Hepatocyte (in vitro differentiated cells): ENCODE data around the gene TSPEAR.

ENCODE experiments used
- EZH2 ChIP-seq: fragments of 200-600 bp; sonication (generic); IDR thresholded peaks from 2 replicates; pipeline ENCODE4 v1.6.1; 2016; ENCODE audit warnings: antibody characterized with exemption, mild to moderate bottlenecking, borderline replicate concordance
- EZH2phosphoT487 ChIP-seq: fragments of 200-600 bp; sonication (generic); IDR thresholded peaks from one replicate; pipeline ENCODE4 v1.6.1; 2018; ENCODE audit warnings: antibody characterized with exemption, mild to moderate bottlenecking, low read depth, moderate library complexity; ENCODE audit not compliant: unreplicated experiment, severe bottlenecking
- TF ChIP-seq, protein P1 (sequence below): fragments of 200-600 bp; sonication (generic); IDR thresholded peaks from 2 replicates; pipeline ENCODE4 v1.5.1; 2016; ENCODE audit warnings: antibody characterized with exemption, mild to moderate bottlenecking; ENCODE audit not compliant: poor library complexity

DNA sequence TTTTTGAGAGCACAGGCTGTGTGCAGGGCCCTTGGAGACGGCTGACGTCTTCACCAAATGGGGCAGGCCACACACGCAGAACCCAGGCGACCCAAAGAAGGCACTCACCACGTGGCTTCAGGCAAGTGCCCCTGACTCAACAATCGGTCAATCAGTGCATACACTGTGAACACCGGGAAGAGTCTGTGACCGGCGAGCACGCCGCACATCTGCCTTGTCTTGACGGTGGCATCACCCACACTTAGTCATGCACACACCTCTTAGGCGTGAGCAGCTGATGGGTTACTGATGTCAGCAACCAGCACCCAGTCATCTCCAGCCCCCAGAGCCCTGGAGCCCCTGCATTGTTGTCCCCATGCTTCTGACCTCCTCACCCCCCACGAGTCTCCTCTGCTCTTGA lies 261.0 kb downstream of the TSPEAR start:
- TF ChIP-seq, protein P1, sequence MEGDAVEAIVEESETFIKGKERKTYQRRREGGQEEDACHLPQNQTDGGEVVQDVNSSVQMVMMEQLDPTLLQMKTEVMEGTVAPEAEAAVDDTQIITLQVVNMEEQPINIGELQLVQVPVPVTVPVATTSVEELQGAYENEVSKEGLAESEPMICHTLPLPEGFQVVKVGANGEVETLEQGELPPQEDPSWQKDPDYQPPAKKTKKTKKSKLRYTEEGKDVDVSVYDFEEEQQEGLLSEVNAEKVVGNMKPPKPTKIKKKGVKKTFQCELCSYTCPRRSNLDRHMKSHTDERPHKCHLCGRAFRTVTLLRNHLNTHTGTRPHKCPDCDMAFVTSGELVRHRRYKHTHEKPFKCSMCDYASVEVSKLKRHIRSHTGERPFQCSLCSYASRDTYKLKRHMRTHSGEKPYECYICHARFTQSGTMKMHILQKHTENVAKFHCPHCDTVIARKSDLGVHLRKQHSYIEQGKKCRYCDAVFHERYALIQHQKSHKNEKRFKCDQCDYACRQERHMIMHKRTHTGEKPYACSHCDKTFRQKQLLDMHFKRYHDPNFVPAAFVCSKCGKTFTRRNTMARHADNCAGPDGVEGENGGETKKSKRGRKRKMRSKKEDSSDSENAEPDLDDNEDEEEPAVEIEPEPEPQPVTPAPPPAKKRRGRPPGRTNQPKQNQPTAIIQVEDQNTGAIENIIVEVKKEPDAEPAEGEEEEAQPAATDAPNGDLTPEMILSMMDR, result no peak
- TF ChIP-seq EZH2phosphoT487, result no peak
- no peak for TF ChIP-seq EZH2
